K562 (cell line): Measurements from ENCODE around the gene HIF1A. TPM values are rescaled to one million over a fixed set of nuclear protein-coding genes. Genes with fewer than 3 reads are reported as not detected.

ENCODE experiments used
- ATAC-seq: fragments of 200-7000 bp; cut with Tn5 transposase; 3 replicates; pipeline ENCODE4 v1.9.1; 2020; ENCODE audit warnings: moderate library complexity
- BruUV-seq: library from RNA; stranded (reverse); fragments of 400-500 nt; replicated peaks from 2 replicates; lab custom pipeline; 2021; lab: Mats Ljungman, UMichigan
- CTCF ChIA-PET: fragments of 300-600 bp; formaldehyde crosslinking; extraction: SDS; loops from one replicate; lab custom pipeline; 2021; ENCODE audit warnings: low intra/inter-chr PET ratio; lab: Yijun Ruan, JAX
- POLR2A ChIA-PET: fragments of 300-600, 350-650 bp; sonication (Branson Sonifier 250); formaldehyde crosslinking; extraction: SDS; loops from one replicate; lab custom pipeline; 2021; ENCODE audit warnings: antibody characterized with exemption, inconsistent platforms; lab: Yijun Ruan, JAX
- DNase-seq, 4 experiments: peaks; one replicate each; pipeline versions ENCODE4 v3.0.0 to v3.0.0-alpha.2; 2011 to 2018; ENCODE audit warnings: low spot score in 3 of 4, mixed read lengths in 3 of 4; ENCODE audit errors: extremely low read depth in 1 of 4
- FAIRE-seq: peaks from 2 replicates; lab custom pipeline; 2011; peaks lifted over from hg19 to GRCh38; lab: Jason Lieb, UNC
- H2AFZ ChIP-seq: 2 replicates; pipeline ENCODE4 v1.6.0; 2011; ENCODE audit warnings: low read depth, low read length, control low read depth, inconsistent platforms
- H3K27ac ChIP-seq: fragments of 200-600 bp; 3 replicates; pipeline ENCODE4 v1.8.0; 2011; ENCODE audit warnings: low read depth, mild to moderate bottlenecking, control low read depth, inconsistent platforms, low read length, moderate library complexity, mixed read lengths; ENCODE audit errors: extremely low read depth
- H3K27me3 ChIP-seq, 2 experiments: fragments of 300-600 bp in 1 of 2; 2 replicates in 1 of 2; 3 replicates in 1 of 2; pipeline versions ENCODE4 v1.6.0 to v1.8.0; 2011; ENCODE audit warnings: inconsistent platforms in 2 of 2, low read length in 2 of 2, mild to moderate bottlenecking in 1 of 2, mixed read lengths in 1 of 2, moderate library complexity in 1 of 2; ENCODE audit not compliant: control insufficient read depth in 2 of 2, insufficient read depth in 2 of 2
- H3K36me3 ChIP-seq: fragments of 300-600 bp; 3 replicates; pipeline ENCODE4 v1.8.0; 2011; ENCODE audit warnings: mild to moderate bottlenecking, low read length, inconsistent platforms; ENCODE audit not compliant: control insufficient read depth, insufficient read depth
- H3K4me1 ChIP-seq, 2 experiments: fragments of 200-600 bp in 1 of 2; replicated peaks in 1 of 2; 2 replicates in 1 of 2; 3 replicates in 1 of 2; pipeline versions ENCODE4 v1.5.1 to v1.8.0; 2011; ENCODE audit warnings: inconsistent platforms in 2 of 2, low read length in 2 of 2, mild to moderate bottlenecking in 1 of 2, mixed read lengths in 1 of 2, moderate library complexity in 1 of 2; ENCODE audit not compliant: control insufficient read depth in 2 of 2, insufficient read depth in 2 of 2
- H3K4me2 ChIP-seq: 2 replicates; pipeline ENCODE4 v1.6.1; 2011; ENCODE audit warnings: low read length, control low read depth, inconsistent platforms, mixed read lengths; ENCODE audit not compliant: insufficient read depth
- H3K4me3 ChIP-seq: fragments of 200-600 bp; sonication (generic), shearing (Covaris generic); 2 replicates; pipeline ENCODE4 v1.5.1; 2016; ENCODE audit warnings: control low read depth, inconsistent platforms
- H3K79me2 ChIP-seq: fragments of 200-600 bp; 3 replicates; pipeline ENCODE4 v1.8.0; 2011; ENCODE audit warnings: low read length, inconsistent platforms; ENCODE audit not compliant: control insufficient read depth, insufficient read depth
- H3K9ac ChIP-seq, 2 experiments: 2 replicates each; pipeline versions ENCODE4 v1.6.0 to v1.6.1; 2011; ENCODE audit warnings: low read depth in 2 of 2, low read length in 2 of 2, control low read depth in 1 of 2, inconsistent platforms in 1 of 2, mild to moderate bottlenecking in 1 of 2, mixed read lengths in 1 of 2; ENCODE audit not compliant: insufficient read depth in 1 of 2
- H3K9me1 ChIP-seq: one replicate; pipeline ENCODE4 v1.6.0; 2011; ENCODE audit warnings: inconsistent platforms, mild to moderate bottlenecking, low read length, moderate library complexity; ENCODE audit not compliant: control insufficient read depth, insufficient read depth
- H3K9me3 ChIP-seq: replicated peaks from 2 replicates; pipeline ENCODE4 v1.5.1; 2011; ENCODE audit warnings: low read depth, low read length, inconsistent platforms; ENCODE audit not compliant: control insufficient read depth, insufficient read depth
- H4K20me1 ChIP-seq: replicated peaks from 2 replicates; pipeline ENCODE4 v1.6.1; 2011; ENCODE audit warnings: low read length, inconsistent platforms, mixed read lengths; ENCODE audit not compliant: control insufficient read depth, insufficient read depth
- CBX1 ChIP-seq: sonication (generic); IDR thresholded peaks from 2 replicates; pipeline ENCODE4 v1.6.1; 2016; ENCODE audit warnings: antibody characterized with exemption, low read depth, mild to moderate bottlenecking
- MYBL2 ChIP-seq, 2 experiments: fragments of 450-650 bp in 1 of 2; sonication (generic) in 1 of 2; formaldehyde crosslinking in 1 of 2; IDR thresholded peaks; 2 replicates each; pipeline versions ENCODE4 v1.6.1 to v1.8.1; 2017 to 2022; ENCODE audit warnings: borderline replicate concordance in 1 of 2, inconsistent platforms in 1 of 2, low read depth in 1 of 2, mild to moderate bottlenecking in 1 of 2, missing genetic modification reagents in 1 of 2, moderate library complexity in 1 of 2
- SPI1 ChIP-seq: IDR thresholded peaks from 2 replicates; pipeline ENCODE4 v1.6.1; 2011; ENCODE audit warnings: low read depth, low read length, control low read depth, borderline replicate concordance
- U2AF2 ChIP-seq: fragments of 200-400 bp; formaldehyde crosslinking; optimal IDR thresholded peaks from 2 replicates; pipeline ENCODE3; 2017; ENCODE audit warnings: low read depth, mild to moderate bottlenecking, low read length
- ZNF121 ChIP-seq: sonication (generic); formaldehyde crosslinking; conservative IDR thresholded peaks from 2 replicates; pipeline ENCODE4 v1.8.0; 2022; ENCODE audit warnings: missing genetic modification reagents
- WGBS: fragments of 100-300 bp; shearing (Covaris generic); methylation state at CpG from one replicate; pipeline ENCODE4 v1.1.6; 2016; ENCODE audit warnings: low coverage, mixed read lengths; ENCODE audit not compliant: insufficient coverage; ENCODE audit errors: missing lambda C conversion rate; 5-methylcytosine and 5-hydroxymethylcytosine counted together
- in situ Hi-C: fragments of 300-500 bp; cut with MboI; formaldehyde crosslinking; loops from 4 replicates; pipeline ENCODE4 v1.15.0; 2018; ENCODE audit warnings: inconsistent platforms, mixed read lengths
- intact Hi-C: fragments of 100-400 bp; cut with micrococcal nuclease; formaldehyde crosslinking; loops from 2 replicates; pipeline ENCODE4 v1.14.2; 2022
- polyA plus RNA-seq, 8 experiments: library from polyadenylated mRNA; depleted of rRNA in 4 of 8; stranded (reverse) in 5 of 8; unstranded in 3 of 8; fragments of >200 nt; fragmentation: Nextera tagmentation in 2 of 8; fragmentation: Illumina TruSeq in 1 of 8; extraction: Ambion mirVana in 2 of 8; extraction: Trizol in 1 of 8; gene quantifications; 2 replicates each; pipeline versions ENCODE4 v1.2.1 to v1.2.3, GENCODE V29; 2011 to 2014; ENCODE audit warnings: inconsistent platforms in 1 of 8, missing spikeins in 1 of 8
- total RNA-seq, 7 experiments: library from RNA; depleted of rRNA in 6 of 7; stranded (reverse); fragments of >200 nt in 6 of 7; fragmentation: Illumina TruSeq in 2 of 7; extraction: Trizol in 2 of 7; gene quantifications; 2 replicates each; pipeline versions ENCODE4 v1.2.1 to v1.2.3, GENCODE V29; 2011 to 2021; ENCODE audit warnings: low replicate concordance in 1 of 7
- TF ChIP-seq, protein P1 (sequence below): fragments of 250-450 bp; sonication (Bioruptor Pico); IDR thresholded peaks from 2 replicates; pipeline ENCODE4 v1.4.0; 2020; ENCODE audit warnings: mild to moderate bottlenecking, moderate library complexity

Gene HIF1A
- total and polyA plus RNA-seq, 9 of the 15 experiments (the other 6 are each of a cell fraction or from before 2014, with no cell fraction given): 5.9 to 35.3 (median 24.2) TPM

DNA sequence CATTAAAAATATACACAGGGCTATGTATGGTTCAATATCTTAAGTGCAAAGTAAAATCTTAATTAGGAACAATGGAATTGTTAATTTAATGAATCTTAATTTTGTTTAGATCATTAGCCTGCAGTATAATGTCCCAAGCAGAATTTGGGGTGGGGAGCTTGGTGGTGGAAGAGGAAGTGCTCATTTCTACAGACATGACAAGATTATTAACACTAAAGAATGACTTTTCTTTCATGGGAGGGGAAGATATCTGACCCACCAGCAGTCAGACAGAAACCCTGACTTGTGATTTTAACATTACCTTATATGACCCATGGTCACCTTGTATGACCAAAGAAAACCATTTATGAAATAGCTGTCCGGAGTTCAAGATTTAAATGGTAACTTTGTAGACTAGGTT lies 41.3 kb upstream of the HIF1A start:
- H4K20me1 ChIP-seq: no peaks in the 10 kb centered on the region
- in situ Hi-C loops: no loop called here
- CTCF ChIA-PET: no interaction called here
- no peak overlapping the region for H3K4me2 ChIP-seq
- H3K27me3 ChIP-seq: no peaks in the 10 kb centered on the region; a peak in 2 of 5 replicates
- no TSS peak for BruUV-seq
- 0% methylated on average over 1 of the region's 1 CpG for WGBS
- H3K36me3 ChIP-seq: no peaks in the 10 kb centered on the region
- FAIRE-seq (no peak), DNase-seq (no peak), ATAC-seq (no peak)
- no peak overlapping the region for H2AFZ ChIP-seq
- H3K27ac ChIP-seq: no peak overlapping the region
- TF ChIP-seq SPI1 (peak; percentile 40; the same call in 1 of the 2 replicates), MYBL2 (IDR thresholded peaks at IDR 0.05; ENCODE audit: low read depth) (no peak), MYBL2 (CRISPR knock-in tag; IDR thresholded peaks at IDR 0.05; ENCODE audit: borderline replicate concordance) (no peak)
- H3K9me3 ChIP-seq: no peaks in the 10 kb centered on the region
- no peak overlapping the region for H3K9ac ChIP-seq
- POLR2A ChIA-PET: no interaction called here
- H3K9me1 ChIP-seq: no peaks in the 10 kb centered on the region
- intact Hi-C loops: no loop called here
- H3K4me3 ChIP-seq: no peak overlapping the region
- H3K79me2 ChIP-seq: no peaks in the 10 kb centered on the region
- H3K4me1 ChIP-seq: no peaks in the 10 kb centered on the region; a peak in 1 of 5 replicates

DNA sequence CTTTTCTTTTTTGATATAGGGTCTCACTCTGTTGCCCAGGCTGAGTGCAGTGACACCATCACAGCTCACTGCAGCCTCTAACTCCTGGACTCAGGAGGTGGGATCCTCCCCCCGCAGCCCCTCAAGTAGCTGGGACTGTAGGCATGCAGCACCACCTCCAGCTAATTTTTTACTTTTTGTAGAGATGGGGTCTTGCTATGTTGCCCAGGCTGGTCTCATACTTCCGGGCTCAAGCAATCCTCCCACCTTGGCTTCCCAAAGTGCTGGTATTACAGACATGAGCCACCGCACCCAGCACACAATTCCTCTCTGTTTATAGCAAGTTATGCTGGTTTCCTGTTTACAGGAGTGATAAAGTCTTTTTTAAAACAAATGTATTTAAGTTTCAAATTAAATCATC lies 39.5 kb upstream of the HIF1A start:
- no peaks in the 10 kb centered on the region for H3K36me3 ChIP-seq
- in situ Hi-C loops: no loop called here
- no peaks in the 10 kb centered on the region for H3K79me2 ChIP-seq
- H3K9me1 ChIP-seq: no peaks in the 10 kb centered on the region
- TF ChIP-seq, protein P1, sequence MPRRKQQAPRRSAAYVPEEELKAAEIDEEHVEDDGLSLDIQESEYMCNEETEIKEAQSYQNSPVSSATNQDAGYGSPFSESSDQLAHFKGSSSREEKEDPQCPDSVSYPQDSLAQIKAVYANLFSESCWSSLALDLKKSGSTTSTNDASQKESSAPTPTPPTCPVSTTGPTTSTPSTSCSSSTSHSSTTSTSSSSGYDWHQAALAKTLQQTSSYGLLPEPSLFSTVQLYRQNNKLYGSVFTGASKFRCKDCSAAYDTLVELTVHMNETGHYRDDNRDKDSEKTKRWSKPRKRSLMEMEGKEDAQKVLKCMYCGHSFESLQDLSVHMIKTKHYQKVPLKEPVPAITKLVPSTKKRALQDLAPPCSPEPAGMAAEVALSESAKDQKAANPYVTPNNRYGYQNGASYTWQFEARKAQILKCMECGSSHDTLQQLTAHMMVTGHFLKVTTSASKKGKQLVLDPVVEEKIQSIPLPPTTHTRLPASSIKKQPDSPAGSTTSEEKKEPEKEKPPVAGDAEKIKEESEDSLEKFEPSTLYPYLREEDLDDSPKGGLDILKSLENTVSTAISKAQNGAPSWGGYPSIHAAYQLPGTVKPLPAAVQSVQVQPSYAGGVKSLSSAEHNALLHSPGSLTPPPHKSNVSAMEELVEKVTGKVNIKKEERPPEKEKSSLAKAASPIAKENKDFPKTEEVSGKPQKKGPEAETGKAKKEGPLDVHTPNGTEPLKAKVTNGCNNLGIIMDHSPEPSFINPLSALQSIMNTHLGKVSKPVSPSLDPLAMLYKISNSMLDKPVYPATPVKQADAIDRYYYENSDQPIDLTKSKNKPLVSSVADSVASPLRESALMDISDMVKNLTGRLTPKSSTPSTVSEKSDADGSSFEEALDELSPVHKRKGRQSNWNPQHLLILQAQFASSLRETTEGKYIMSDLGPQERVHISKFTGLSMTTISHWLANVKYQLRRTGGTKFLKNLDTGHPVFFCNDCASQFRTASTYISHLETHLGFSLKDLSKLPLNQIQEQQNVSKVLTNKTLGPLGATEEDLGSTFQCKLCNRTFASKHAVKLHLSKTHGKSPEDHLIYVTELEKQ (CRISPR knock-in tag): no peak
- TF ChIP-seq CBX1: no peak
- TF ChIP-seq U2AF2: no peak
- peak; percentile 84 for TF ChIP-seq ZNF121 (CRISPR knock-in tag)
- TF ChIP-seq, all 486 proteins: peak for 1
- no peak for FAIRE-seq
- H3K4me1 ChIP-seq: no peaks in the 10 kb centered on the region; a peak in 1 of 5 replicates
- H2AFZ ChIP-seq: no peak overlapping the region
- intact Hi-C loops: no loop called here
- DNase-seq: no peak
- H3K27ac ChIP-seq: no peak overlapping the region
- ChIA-PET CTCF (no interaction called here), POLR2A (no interaction called here)
- BruUV-seq: no TSS peak
- H3K27me3 ChIP-seq: no peaks in the 10 kb centered on the region; a peak in 2 of 5 replicates
- H3K9me3 ChIP-seq: no peaks in the 10 kb centered on the region
- ATAC-seq: no peak
- no peaks in the 10 kb centered on the region for H4K20me1 ChIP-seq
- no peak overlapping the region for H3K9ac ChIP-seq
- no peak overlapping the region for H3K4me2 ChIP-seq
- 0% methylated on average over 3 of the region's 3 CpGs for WGBS
- H3K4me3 ChIP-seq: no peak overlapping the region
